GM21576 (cell line): Measurements from ENCODE around the gene SGMS1.
"Not testable (repeated sequence)": the region's sequence is repeated elsewhere in the genome, so short reads cannot be mapped to it uniquely, and the experiment has no call there.

Experiments used
- ATAC-seq: cut with Tn5 transposase; IDR thresholded peaks from one replicate; pipeline ENCODE4 v1.9.1; 2021; ENCODE audit warnings: mild to moderate bottlenecking, moderate library complexity; ENCODE audit not compliant: unreplicated experiment

The SGMS1 gene

GRCh38 chr10:50560370-50560769 is 63.4 kb downstream of the SGMS1 start:
- ATAC-seq: no peak

DNA sequence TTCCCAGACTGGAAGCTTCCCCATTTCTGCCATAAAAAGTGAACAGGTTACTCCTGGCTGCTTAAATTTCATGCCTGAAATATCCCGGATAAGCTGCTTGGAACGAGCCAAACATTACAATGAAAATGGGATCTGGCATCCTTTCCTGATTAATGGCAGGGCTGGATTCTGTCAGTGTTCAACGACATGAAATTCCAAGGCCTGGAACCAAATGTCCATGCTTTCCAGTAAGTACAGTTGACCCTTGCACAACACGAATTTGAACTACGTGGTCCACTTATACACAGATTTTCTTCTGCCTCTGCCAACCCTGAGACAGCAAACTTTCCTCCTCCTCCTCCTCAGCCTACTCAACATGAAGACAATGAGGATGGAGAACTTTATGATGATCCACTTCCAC is 65.4 kb downstream of the SGMS1 start:
- ATAC-seq: no peak

- no peak for ATAC-seq
These were observed 66.5 kb downstream of the SGMS1 start for GRCh38 chr10:50557130-50557682.

GRCh38 chr10:50556237-50557120 is 67.3 kb downstream of the SGMS1 start:
- ATAC-seq: no peak

- no peak for ATAC-seq
These were observed 68.7 kb downstream of the SGMS1 start for GRCh38 chr10:50554995-50555568.

GRCh38 chr10:50554376-50554994 is 69.3 kb downstream of the SGMS1 start:
- no peak for ATAC-seq

GRCh38 chr10:50552771-50553535 is 70.8 kb downstream of the SGMS1 start:
- ATAC-seq: no peak

DNA sequence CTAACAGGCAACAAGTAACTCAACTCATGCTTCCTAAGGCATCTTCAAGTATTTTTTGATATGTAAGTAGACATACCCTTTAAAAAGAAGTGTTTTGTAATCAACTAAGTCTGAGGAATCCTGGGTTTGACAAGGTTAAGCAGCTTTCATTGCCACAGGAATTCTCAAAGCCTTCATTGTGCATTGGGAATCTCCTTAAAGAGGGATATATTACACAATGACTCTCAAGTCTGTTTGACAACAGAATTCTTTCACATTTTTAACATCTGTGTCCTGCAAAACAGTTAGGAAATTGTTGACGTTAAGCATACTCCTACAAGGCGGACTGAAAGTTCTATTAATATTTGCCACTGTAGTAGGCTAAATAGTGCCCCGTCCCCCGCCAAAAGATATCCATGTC is 71.4 kb downstream of the SGMS1 start:
- ATAC-seq: no peak

DNA sequence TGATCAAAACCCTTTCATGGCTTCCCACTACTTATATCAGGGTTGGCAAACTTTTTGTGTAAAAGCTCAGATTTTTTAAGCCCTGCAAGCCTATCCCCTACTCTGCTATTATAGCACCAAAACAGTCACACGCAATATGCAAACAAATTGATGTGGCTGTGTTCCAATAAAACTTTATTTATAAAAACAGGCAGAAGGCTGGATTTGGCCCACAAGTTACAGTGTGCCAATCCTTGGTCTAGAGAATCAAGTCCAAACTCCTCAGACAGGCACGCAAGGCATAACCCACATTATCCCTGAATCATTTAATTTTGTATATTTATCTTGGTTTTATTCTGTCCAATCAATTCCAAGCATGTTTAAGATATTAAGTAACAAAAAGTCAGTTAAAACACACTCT is 71.9 kb downstream of the SGMS1 start:
- ATAC-seq: no peak

- ATAC-seq: no peak
These were observed 73.4 kb downstream of the SGMS1 start for GRCh38 chr10:50550291-50550839.

DNA sequence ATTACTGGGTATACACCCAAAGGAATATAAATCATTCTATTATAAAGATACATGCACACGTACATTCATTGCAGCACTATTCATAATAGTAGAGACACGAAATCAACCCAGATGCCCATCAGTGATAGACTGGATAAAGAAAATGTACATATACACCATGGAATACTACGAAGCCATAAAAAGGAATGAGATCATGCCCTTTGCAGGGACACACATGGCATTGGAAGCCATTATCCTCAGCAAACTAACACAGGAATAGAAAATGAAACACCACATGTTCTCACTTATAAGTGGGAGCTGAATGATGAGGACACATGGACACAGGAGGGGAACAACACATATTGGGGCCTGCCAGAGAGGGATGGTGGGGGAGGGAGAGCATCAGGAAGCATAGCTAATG is 74.6 kb downstream of the SGMS1 start:
- ATAC-seq: not testable (repeated sequence)

GRCh38 chr10:50548481-50548880 is 75.3 kb downstream of the SGMS1 start:
- ATAC-seq: not testable (repeated sequence)

DNA sequence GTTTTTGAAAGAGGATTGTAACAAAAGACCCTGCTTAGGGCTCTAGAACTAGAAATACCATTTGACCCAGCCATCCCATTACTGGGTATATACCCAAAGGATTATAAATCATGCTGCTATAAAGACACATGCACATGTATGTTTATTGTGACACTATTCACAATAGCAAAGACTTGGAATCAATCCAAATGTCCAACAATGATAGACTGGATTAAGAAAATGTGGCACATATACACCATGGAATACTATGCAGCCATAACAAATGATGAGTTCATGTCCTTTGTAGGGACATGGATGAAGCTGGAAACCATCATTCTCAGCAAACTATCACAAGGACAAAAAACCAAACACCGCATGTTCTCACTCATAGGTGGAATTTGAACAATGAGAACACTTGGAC is 77.5 kb downstream of the SGMS1 start:
- ATAC-seq: not testable (repeated sequence)

DNA sequence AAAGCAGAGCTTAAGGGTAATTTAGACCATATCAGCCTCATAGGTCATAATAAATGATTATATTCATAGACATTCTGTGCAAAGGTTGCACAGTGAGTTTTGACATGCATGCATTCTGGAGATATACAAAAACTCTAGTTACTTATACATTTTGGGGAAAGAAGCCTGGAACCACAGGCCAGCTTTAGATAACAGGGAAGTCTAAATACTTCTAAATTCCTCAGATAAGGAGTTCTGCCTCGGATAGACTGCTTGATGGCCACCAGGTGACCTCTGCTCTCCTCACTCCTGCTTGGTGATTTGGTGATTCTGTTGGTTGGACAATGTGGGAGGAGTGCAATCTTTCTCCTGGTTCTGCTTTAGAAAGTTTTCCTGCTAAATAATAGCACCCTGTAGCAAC is 77.9 kb downstream of the SGMS1 start:
- no peak for ATAC-seq

DNA sequence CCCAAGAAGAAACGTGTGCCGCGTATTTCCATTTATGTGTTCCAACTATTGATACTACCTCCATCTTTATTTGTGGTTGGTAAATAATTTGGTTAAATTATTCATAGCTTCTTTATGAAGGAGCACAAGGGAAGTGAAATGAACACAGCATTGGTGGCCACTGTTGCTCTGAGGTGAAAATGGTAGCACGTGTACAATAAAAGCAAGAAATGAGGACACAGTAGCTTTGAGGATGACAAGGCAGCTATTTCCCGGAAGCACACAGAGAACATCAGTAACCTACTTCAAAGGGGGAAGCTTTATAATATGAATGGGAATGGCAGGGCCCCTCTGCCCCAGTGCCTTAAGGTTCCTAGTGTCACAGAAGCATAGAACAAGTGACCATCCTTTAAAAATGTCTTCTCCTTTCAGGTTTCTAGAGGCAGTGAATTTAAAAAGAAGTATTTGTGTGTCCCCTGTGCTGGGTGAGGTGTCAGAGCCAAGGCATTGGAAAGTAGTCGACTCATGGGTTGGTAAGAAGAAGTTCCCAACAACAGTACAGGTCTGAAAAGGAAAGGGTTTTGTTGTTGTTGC is 78.8 kb downstream of the SGMS1 start:
- ATAC-seq: no peak

- no peak for ATAC-seq
These were observed 79.5 kb downstream of the SGMS1 start for GRCh38 chr10:50544095-50544856.

DNA sequence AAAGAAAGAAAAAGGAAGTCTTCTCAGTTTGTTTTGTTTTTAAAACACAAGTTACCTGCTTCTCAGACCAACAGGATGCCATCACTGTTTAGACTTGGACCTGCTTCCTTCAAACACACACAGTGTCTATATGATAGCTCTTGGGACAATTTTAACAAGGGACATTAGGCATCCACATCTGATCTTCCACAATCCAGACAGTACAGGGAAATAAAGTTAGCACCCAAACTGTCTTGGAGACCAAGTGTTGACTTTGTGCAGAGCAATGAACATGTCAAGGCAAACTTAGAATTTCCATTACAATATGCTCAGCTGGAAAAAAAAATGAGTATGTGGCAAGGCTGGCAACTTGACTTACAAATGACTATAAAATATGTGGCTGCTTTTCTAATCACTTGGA is 80.9 kb downstream of the SGMS1 start:
- no peak for ATAC-seq

GRCh38 chr10:50541921-50542320 is 81.8 kb downstream of the SGMS1 start:
- ATAC-seq: peak; percentile 52

- ATAC-seq: no peak
These were observed 82.4 kb downstream of the SGMS1 start for GRCh38 chr10:50541317-50541716.

DNA sequence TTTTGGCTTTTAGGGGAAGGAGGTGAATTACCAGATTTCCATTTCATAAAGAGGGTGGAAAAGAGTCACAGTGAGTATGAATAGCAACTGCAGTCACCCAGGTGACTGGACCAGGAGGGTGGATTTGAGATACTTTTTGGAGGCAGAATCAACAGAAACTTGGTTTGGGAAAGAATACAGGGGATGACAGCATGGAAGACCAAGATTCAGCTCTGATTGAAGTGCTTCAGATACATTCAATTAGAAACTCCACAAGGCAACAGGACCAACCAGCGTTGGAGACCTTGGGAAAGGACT is 83.0 kb downstream of the SGMS1 start:
- no peak for ATAC-seq
